Mesenteric fat pad (tissue), 1 donor: ENCODE measurements around the gene KRTAP19-1. TPM values are rescaled to one million over a fixed set of nuclear protein-coding genes. Genes with fewer than 3 reads are reported as not detected.

ENCODE experiments used
- DNase-seq: peaks from one replicate; pipeline ENCODE4 v3.0.0-alpha.2; 2020; ENCODE audit warnings: low spot score
- total RNA-seq: library from RNA; stranded (reverse); fragmentation: NEBNext Ultra II Directional; extraction: Animal tissue kit (Norgen Biotek cat#: 25700); gene quantifications from one replicate; pipeline ENCODE4 v1.2.1, GENCODE V29; 2021
- donor health status: DM: yes; HTN: yes; CAD: no.

KRTAP19-1 gene
- total RNA-seq, 1 donor from 2014 or later: not detected

DNA sequence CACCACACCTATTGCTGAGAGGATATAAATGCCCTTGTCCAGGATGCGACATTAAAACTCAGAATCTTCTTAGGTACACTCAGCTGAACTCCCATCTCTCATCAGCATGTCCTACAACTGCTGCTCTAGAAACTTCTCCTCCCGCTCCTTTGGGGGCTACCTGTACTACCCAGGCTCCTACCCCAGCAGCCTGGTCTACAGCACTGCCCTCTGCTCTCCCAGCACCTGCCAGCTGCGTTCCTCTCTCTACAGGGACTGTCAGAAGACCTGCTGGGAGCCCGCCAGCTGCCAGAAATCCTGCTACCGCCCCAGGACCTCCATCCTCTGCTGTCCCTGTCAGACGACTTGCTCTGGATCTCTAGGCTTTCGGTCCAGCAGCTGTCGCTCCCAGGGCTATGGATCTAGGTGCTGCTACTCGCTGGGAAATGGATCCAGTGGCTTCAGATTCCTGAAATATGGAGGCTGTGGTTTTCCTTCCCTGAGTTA lies 50.0 kb downstream of the KRTAP19-1 start, which contains the start of gene KRTAP13-4:
KRTAP13-4 (plus strand) TSS at position 51 of the 486 bp plus-strand sequence; CDS start at position 107, 56 bp downstream.
- DNase-seq: no peak

Other genes with a start within 250 kb of the KRTAP19-1 start
- not detected for gene KRTAP24-1, start 197.4 kb downstream of the KRTAP19-1 start, total RNA-seq
- gene KRTAP25-1, start 190.9 kb downstream of the KRTAP19-1 start, total RNA-seq: not detected
- not detected for gene KRTAP26-1, start 160.1 kb downstream of the KRTAP19-1 start, total RNA-seq
- not detected for gene KRTAP27-1, start 142.7 kb downstream of the KRTAP19-1 start, total RNA-seq
- gene KRTAP23-1, start 131.8 kb downstream of the KRTAP19-1 start, total RNA-seq: not detected
- gene KRTAP13-2, start 108.1 kb downstream of the KRTAP19-1 start, total RNA-seq: not detected
- gene KRTAP13-1, start 84.3 kb downstream of the KRTAP19-1 start, total RNA-seq: not detected
- not detected for gene KRTAP13-3, start 54.4 kb downstream of the KRTAP19-1 start, total RNA-seq
- not detected for gene KRTAP13-4, start 50.1 kb downstream of the KRTAP19-1 start, total RNA-seq
- not detected for gene KRTAP15-1, start 40.1 kb downstream of the KRTAP19-1 start, total RNA-seq
- not detected for gene KRTAP19-2, start 7.1 kb upstream of the KRTAP19-1 start, total RNA-seq
- not detected for gene KRTAP19-3, start 11.6 kb upstream of the KRTAP19-1 start, total RNA-seq
- not detected for gene KRTAP19-4, start 16.8 kb upstream of the KRTAP19-1 start, total RNA-seq
- gene KRTAP19-5, start 21.8 kb upstream of the KRTAP19-1 start, total RNA-seq: not detected
- gene KRTAP19-6, start 61.5 kb upstream of the KRTAP19-1 start, total RNA-seq: not detected
- gene KRTAP19-7, start 80.9 kb upstream of the KRTAP19-1 start, total RNA-seq: not detected
- not detected for gene KRTAP22-2, start 110.0 kb upstream of the KRTAP19-1 start, total RNA-seq
- gene KRTAP6-3, start 112.1 kb upstream of the KRTAP19-1 start, total RNA-seq: not detected
- gene KRTAP6-2, start 118.5 kb upstream of the KRTAP19-1 start, total RNA-seq: not detected
- not detected for gene KRTAP22-1, start 120.7 kb upstream of the KRTAP19-1 start, total RNA-seq
- gene KRTAP6-1, start 133.6 kb upstream of the KRTAP19-1 start, total RNA-seq: not detected
- not detected for gene KRTAP20-1, start 136.1 kb upstream of the KRTAP19-1 start, total RNA-seq
- not detected for gene KRTAP20-4, start 140.3 kb upstream of the KRTAP19-1 start, total RNA-seq
- not detected for gene KRTAP20-2, start 154.8 kb upstream of the KRTAP19-1 start, total RNA-seq
- gene KRTAP20-3, start 162.5 kb upstream of the KRTAP19-1 start, total RNA-seq: not detected
- gene KRTAP21-3, start 238.4 kb upstream of the KRTAP19-1 start, total RNA-seq: not detected